Stimulated activated CD8-positive, alpha-beta memory T cell treated with anti-CD3 and anti-CD28 coated beads, Interleukin-12 subunit alpha, Interleukin-12 subunit beta, amount 100 ng/mL, for 1 hour (primary cell): ENCODE results near the gene PSMC3.

Source experiments
- DNase-seq: peaks from one replicate; pipeline ENCODE4 v3.0.0-alpha.2; 2020; ENCODE audit warnings: low read depth

The PSMC3 gene

GRCh38 chr11:47394050-47394321 is 32.3 kb downstream of the PSMC3 start:
- no peak for DNase-seq

- no peak for DNase-seq
These were observed 32.8 kb downstream of the PSMC3 start for GRCh38 chr11:47393163-47394049.

GRCh38 chr11:47392546-47393162 is 33.6 kb downstream of the PSMC3 start:
- no peak for DNase-seq

- no peak for DNase-seq
These were observed 34.4 kb downstream of the PSMC3 start for GRCh38 chr11:47391711-47392432.

GRCh38 chr11:47391077-47391583 is 35.1 kb downstream of the PSMC3 start:
- no peak for DNase-seq

GRCh38 chr11:47390422-47390760 is 35.8 kb downstream of the PSMC3 start:
- no peak for DNase-seq

GRCh38 chr11:47389577-47390421 is 36.4 kb downstream of the PSMC3 start:
- no peak for DNase-seq

- no peak for DNase-seq
These were observed 37.3 kb downstream of the PSMC3 start for GRCh38 chr11:47388697-47389576.

- no peak for DNase-seq
These were observed 38.1 kb downstream of the PSMC3 start for GRCh38 chr11:47387944-47388696.

- no peak for DNase-seq
These were observed 41.7 kb downstream of the PSMC3 start for GRCh38 chr11:47384498-47384897.

GRCh38 chr11:47383071-47383470 is 43.2 kb downstream of the PSMC3 start:
- DNase-seq: no peak

GRCh38 chr11:47380078-47380477 is 46.2 kb downstream of the PSMC3 start:
- DNase-seq: no peak

GRCh38 chr11:47379317-47379716 is 46.9 kb downstream of the PSMC3 start:
- DNase-seq: no peak

- DNase-seq: no peak
These were observed 47.4 kb downstream of the PSMC3 start for GRCh38 chr11:47378836-47379170.

- no peak for DNase-seq
These were observed 48.0 kb downstream of the PSMC3 start, which contains the start of gene SPI1 for GRCh38 chr11:47378010-47378835. Gene SPI1, minus strand, starts transcription at chr11:47378547. Its CDS starts 194 bp downstream, at chr11:47378353.

- DNase-seq: no peak
These were observed 48.6 kb downstream of the PSMC3 start for GRCh38 chr11:47377571-47378009.

GRCh38 chr11:47376525-47377371 is 49.5 kb downstream of the PSMC3 start:
- no peak for DNase-seq

- no peak for DNase-seq
These were observed 50.1 kb downstream of the PSMC3 start for GRCh38 chr11:47376107-47376524.
